LNCaP clone FGC (cell line): Measurements from ENCODE around the gene FAM227A.

Experiments
- DNase-seq: peaks from one replicate; pipeline ENCODE4 v3.0.0-alpha.2; 2011; ENCODE audit warnings: low read depth
- H3K4me3 ChIP-seq: 2 replicates; pipeline ENCODE4 v1.5.1; 2011; ENCODE audit warnings: mild to moderate bottlenecking, low read depth, low read length, control low read depth
- CTCF ChIP-seq: IDR thresholded peaks from 2 replicates; pipeline ENCODE4 v1.5.1; 2012; ENCODE audit warnings: mild to moderate bottlenecking; ENCODE audit not compliant: control insufficient read depth, insufficient read depth; ENCODE audit errors: extremely low read depth

Gene FAM227A

DNA sequence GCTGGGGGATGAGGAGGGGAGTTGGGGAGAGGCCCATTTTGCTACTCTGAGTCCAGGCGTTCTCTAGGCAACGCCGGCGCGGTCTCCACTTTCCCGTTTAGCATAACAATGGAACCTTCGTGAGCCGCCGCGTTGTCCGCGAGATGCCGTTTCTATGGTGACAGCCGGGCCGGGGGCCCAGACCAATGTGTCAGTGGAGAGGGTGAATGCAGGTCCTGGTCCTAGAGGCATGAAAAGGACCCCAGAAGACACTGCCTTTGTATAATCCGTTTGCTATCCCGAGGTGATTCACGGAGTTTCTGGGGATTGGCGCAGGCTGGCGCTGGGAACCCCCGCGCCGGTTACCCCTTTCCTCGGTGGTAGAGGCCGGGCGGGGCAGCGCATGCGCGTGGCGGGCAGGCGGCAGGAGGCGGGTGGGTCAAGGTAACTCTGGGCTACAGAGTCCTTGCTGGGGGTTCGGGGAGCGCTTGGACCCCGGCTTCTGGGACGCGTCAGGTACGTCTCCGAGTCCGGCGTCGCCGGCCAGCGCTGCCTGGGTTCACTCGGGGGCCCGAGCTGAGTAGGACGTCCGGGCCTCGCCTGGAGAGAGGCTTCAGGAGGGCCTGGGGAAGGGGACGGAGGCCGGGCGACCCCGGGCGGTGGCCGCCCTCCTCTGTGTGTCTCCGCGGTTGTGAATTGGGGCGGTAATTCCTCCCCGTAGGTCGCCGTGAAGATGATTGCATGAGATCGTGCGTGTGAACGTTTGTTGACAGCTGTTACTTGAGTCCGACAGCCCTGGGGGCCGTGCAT lies at the start of gene FAM227A, which contains the start of gene CBY1:
Gene FAM227A, minus strand, starts transcription at position 137 of the 789 bp plus-strand sequence. CDS start 6,224 bp downstream, outside the sequence.
Gene CBY1, plus strand, starts transcription at position 383 of the 789 bp plus-strand sequence. CDS start 11,417 bp downstream, outside the sequence.
- peak; percentile 52 for DNase-seq
- no peak for TF ChIP-seq CTCF

DNA sequence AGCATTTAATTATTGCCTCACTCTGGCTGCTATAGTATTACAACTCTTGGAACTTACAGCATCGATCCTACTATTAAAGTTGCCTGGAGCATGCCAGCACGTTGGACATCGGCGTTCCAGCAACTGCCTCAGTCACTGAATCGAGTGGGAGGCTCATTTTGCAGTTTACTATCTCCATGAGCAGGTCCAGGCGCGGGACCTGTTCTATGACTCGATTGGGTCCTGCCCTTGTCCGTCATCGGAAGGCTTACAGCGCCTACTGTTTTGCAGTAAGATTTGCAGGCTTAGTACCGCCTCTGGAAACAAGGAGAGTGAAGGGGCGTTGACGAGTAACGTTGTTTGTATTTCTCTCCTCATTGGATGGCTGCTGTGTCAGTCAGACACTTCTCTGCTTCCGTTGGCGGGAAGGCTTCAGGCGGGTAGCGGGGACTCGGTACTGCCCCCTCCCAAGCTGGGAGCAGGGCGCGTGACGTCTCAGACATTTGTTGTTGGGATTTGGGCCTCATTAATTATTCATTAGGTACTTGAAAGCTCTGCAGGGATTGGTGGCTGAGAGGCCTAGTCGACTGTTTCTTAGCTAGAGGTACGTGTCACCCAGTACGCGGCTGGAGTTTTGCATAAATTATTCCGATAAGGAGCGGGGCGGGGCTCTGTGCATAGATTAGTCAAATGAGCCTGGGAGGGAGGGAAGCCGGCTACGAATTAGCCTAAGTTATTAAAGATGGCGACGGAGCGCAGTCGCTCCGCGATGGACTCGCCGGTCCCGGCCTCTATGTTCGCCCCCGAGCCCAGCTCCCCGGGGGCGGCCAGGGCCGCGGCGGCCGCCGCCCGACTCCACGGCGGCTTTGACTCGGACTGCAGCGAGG lies 49.3 kb upstream of the FAM227A start, which contains the start of gene GTPBP1:
Gene GTPBP1, plus strand, starts transcription at position 710 of the 866 bp plus-strand sequence. Its CDS starts 12 bp downstream, at position 722.
- TF ChIP-seq CTCF: no peak
- H3K4me3 ChIP-seq: peak within 1 kb of the TSS; percentile 78
- DNase-seq: peak; percentile 100

More for the DNA sequence above, at the start of gene FAM227A, which contains the start of gene CBY1:
- peak within 1 kb of the TSS; percentile 97 for H3K4me3 ChIP-seq

DNA sequence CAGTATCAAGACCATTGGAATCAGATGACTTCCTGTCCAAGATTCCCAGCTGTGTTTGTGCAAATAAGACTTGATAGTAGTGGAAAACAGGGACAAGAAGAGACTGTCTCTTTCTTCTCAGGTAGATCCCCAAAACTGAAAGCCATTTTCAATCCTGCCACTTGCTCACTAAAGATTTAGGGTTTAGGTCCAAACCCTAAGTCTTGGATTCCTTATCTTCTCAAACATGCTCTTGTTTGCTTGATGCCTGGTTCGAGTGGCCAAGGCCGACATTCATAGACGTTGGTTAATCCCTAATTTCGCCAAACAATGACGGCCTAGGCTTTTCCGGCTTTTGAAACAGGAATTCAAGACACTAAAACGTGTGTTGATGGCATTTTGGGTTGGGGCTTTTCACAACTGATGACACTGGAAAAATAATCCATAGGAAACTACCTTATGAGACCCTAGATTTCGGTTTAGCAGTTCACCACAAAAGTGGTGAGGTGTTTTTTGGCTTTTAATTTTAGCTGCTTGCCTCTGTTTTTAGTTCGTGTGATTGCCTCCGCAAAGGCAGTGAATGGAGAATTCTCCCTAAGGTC lies 48.6 kb upstream of the FAM227A start:
- no peak for DNase-seq
- peak overlapping the region; percentile 34 for H3K4me3 ChIP-seq
- TF ChIP-seq CTCF: no peak

DNA sequence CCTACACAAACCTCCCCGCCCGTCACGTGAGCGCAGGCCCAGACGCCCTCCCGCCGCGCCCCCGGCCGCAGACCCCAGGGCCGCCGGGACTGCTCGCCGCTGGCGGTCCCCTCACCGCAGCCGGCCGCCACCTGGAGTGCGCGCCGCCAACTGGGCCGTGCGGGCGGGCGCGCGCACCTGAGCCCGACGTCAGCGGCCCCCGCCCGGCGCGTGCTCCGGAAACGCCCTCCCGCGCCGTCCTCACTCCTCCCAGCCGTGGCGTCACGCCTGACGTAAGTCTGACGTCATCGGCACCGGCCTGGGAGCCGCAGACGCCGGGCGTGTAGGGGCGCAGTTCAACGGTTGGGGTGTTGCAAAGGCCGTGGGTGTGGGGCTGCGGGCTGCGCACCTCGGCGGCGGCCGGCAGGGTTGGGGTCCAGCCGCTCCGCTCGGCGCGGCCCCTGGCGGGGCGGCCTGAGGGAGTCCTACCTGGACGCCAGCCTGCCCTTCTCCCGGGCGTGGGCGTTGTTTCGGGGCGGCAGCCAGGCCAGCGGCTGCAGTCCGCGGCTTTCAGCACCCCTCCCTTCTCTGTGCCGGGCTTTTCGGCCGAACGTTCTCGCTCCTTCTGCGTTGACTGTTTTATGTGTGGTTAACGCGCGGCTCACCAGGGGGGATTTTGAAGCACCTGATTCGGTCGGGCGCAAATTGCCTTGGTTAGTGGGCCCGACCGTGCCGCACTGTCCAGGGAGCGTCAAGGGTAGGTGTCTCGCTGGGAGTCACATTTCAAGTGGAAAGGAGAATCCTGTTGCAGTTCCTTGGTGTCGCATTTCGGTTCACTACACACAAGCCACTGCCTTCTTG lies 44.8 kb upstream of the FAM227A start, which contains the start of gene JOSD1:
Gene JOSD1, minus strand, starts transcription at position 155 of the 840 bp plus-strand sequence. CDS start 956 bp downstream, outside the sequence.
- peak within 1 kb of the TSS; percentile 77 for H3K4me3 ChIP-seq
- DNase-seq: peak; percentile 47
- no peak for TF ChIP-seq CTCF

GRCh38 chr22:38700270-38700788 lies 44.1 kb upstream of the FAM227A start:
- no peak for DNase-seq
- peak overlapping the region; percentile 77 for H3K4me3 ChIP-seq
- TF ChIP-seq CTCF: no peak
